Measurements from ENCODE around the gene SLC35A4.

SLC35A4 gene

GRCh38 chr5:140564196-140565023, at the start of gene SLC35A4, which contains the start of gene APBB3:
TSS of gene SLC35A4 (plus strand) at chr5:140564828. CDS start at chr5:140567170, 2,342 bp downstream.
TSS of gene APBB3 (minus strand) at chr5:140564598. CDS start at chr5:140564245, 353 bp downstream.
- no peaks in the 10 kb centered on the region for H3K9me3 Mint-ChIP-seq
- peak within 1 kb of the TSS; percentile 93 for H3K27ac Mint-ChIP-seq
- peaks cover 31% of the 10 kb centered on the region for H3K4me1 Mint-ChIP-seq (ENCODE audit: low read depth)
- H3K4me3 Mint-ChIP-seq = peak within 1 kb of the TSS; percentile 92
- peak; percentile 97 for DNase-seq (ENCODE audit: low spot score)
- H3K36me3 Mint-ChIP-seq (ENCODE audit: low read depth) = peaks cover 37% of the 10 kb centered on the region
- no peaks in the 10 kb centered on the region for H3K27me3 Mint-ChIP-seq (ENCODE audit: low read depth)

GRCh38 chr5:140524003-140524402, 40.6 kb upstream of the SLC35A4 start:
- Mint-ChIP-seq H3K27me3 (ENCODE audit: low read depth) (no peaks in the 10 kb centered on the region), H3K4me3 (no peak overlapping the region), H3K4me1 (ENCODE audit: low read depth) (no peaks in the 10 kb centered on the region), H3K9me3 (peaks cover 4% of the 10 kb centered on the region), H3K36me3 (ENCODE audit: low read depth) (peaks cover 37% of the 10 kb centered on the region), H3K27ac (no peak overlapping the region)
- DNase-seq (ENCODE audit: low spot score) = no peak

- peaks cover under 1% of the 10 kb centered on the region for H3K4me1 Mint-ChIP-seq (ENCODE audit: low read depth)
- H3K36me3 Mint-ChIP-seq (ENCODE audit: low read depth) = peaks cover 53% of the 10 kb centered on the region
- no peak overlapping the region for H3K27ac Mint-ChIP-seq
Measured at GRCh38 chr5:140540227-140540626, 24.4 kb upstream of the SLC35A4 start.

GRCh38 chr5:140542972-140543371, 21.7 kb upstream of the SLC35A4 start:
- H3K4me3 Mint-ChIP-seq = no peak overlapping the region
- no peaks in the 10 kb centered on the region for H3K27me3 Mint-ChIP-seq (ENCODE audit: low read depth)
- DNase-seq (ENCODE audit: low spot score) = no peak
- H3K9me3 Mint-ChIP-seq = no peaks in the 10 kb centered on the region
- peaks cover 36% of the 10 kb centered on the region for H3K36me3 Mint-ChIP-seq (ENCODE audit: low read depth)
- peaks cover 4% of the 10 kb centered on the region for H3K4me1 Mint-ChIP-seq (ENCODE audit: low read depth)
- H3K27ac Mint-ChIP-seq = no peak overlapping the region

More at GRCh38 chr5:140540227-140540626, 24.4 kb upstream of the SLC35A4 start:
- no peaks in the 10 kb centered on the region for H3K27me3 Mint-ChIP-seq (ENCODE audit: low read depth)
- H3K9me3 Mint-ChIP-seq = no peaks in the 10 kb centered on the region
- H3K4me3 Mint-ChIP-seq = no peak overlapping the region
- no peak for DNase-seq (ENCODE audit: low spot score)

- peak overlapping the region; percentile 12 for H3K27ac Mint-ChIP-seq
- no peaks in the 10 kb centered on the region for H3K27me3 Mint-ChIP-seq (ENCODE audit: low read depth)
- no peaks in the 10 kb centered on the region for H3K9me3 Mint-ChIP-seq
- peaks cover 32% of the 10 kb centered on the region for H3K36me3 Mint-ChIP-seq (ENCODE audit: low read depth)
- no peak for DNase-seq (ENCODE audit: low spot score)
- H3K4me3 Mint-ChIP-seq = no peak overlapping the region
- H3K4me1 Mint-ChIP-seq (ENCODE audit: low read depth) = peaks cover 19% of the 10 kb centered on the region
Measured at GRCh38 chr5:140544986-140545385, 19.6 kb upstream of the SLC35A4 start.

GRCh38 chr5:140545606-140546005, 19.0 kb upstream of the SLC35A4 start:
- Mint-ChIP-seq H3K4me3 (no peak overlapping the region), H3K9me3 (no peaks in the 10 kb centered on the region), H3K27me3 (ENCODE audit: low read depth) (no peaks in the 10 kb centered on the region), H3K27ac (no peak overlapping the region), H3K36me3 (ENCODE audit: low read depth) (peaks cover 33% of the 10 kb centered on the region), H3K4me1 (ENCODE audit: low read depth) (peaks cover 23% of the 10 kb centered on the region)
- no peak for DNase-seq (ENCODE audit: low spot score)

GRCh38 chr5:140546851-140547507, 17.6 kb upstream of the SLC35A4 start:
- Mint-ChIP-seq H3K4me1 (ENCODE audit: low read depth) (peaks cover 26% of the 10 kb centered on the region), H3K27me3 (ENCODE audit: low read depth) (no peaks in the 10 kb centered on the region), H3K9me3 (no peaks in the 10 kb centered on the region), H3K27ac (peak overlapping the region; percentile 89), H3K4me3 (peak overlapping the region; percentile 85), H3K36me3 (ENCODE audit: low read depth) (peaks cover 42% of the 10 kb centered on the region)
- DNase-seq (ENCODE audit: low spot score) = no peak

GRCh38 chr5:140547508-140548299, 16.9 kb upstream of the SLC35A4 start, which contains the start of gene EIF4EBP3:
TSS of gene EIF4EBP3 (plus strand) at chr5:140547662. CDS start at chr5:140547738, 76 bp downstream.
- Mint-ChIP-seq H3K9me3 (no peaks in the 10 kb centered on the region), H3K4me3 (peak within 1 kb of the TSS; percentile 85), H3K4me1 (ENCODE audit: low read depth) (peaks cover 26% of the 10 kb centered on the region), H3K27ac (peak within 1 kb of the TSS; percentile 89), H3K27me3 (ENCODE audit: low read depth) (no peaks in the 10 kb centered on the region), H3K36me3 (ENCODE audit: low read depth) (peaks cover 47% of the 10 kb centered on the region)
- DNase-seq (ENCODE audit: low spot score) = peak; percentile 84

- peaks cover 32% of the 10 kb centered on the region for H3K4me1 Mint-ChIP-seq (ENCODE audit: low read depth)
- H3K36me3 Mint-ChIP-seq (ENCODE audit: low read depth) = peaks cover 48% of the 10 kb centered on the region
- no peaks in the 10 kb centered on the region for H3K9me3 Mint-ChIP-seq
- H3K27me3 Mint-ChIP-seq (ENCODE audit: low read depth) = no peaks in the 10 kb centered on the region
- peak overlapping the region; percentile 89 for H3K27ac Mint-ChIP-seq
- peak overlapping the region; percentile 85 for H3K4me3 Mint-ChIP-seq
- no peak for DNase-seq (ENCODE audit: low spot score)
Measured at GRCh38 chr5:140548300-140548688, 16.3 kb upstream of the SLC35A4 start.

- Mint-ChIP-seq H3K27me3 (ENCODE audit: low read depth) (no peaks in the 10 kb centered on the region), H3K36me3 (ENCODE audit: low read depth) (peaks cover 50% of the 10 kb centered on the region), H3K4me1 (ENCODE audit: low read depth) (peaks cover 37% of the 10 kb centered on the region), H3K4me3 (peak overlapping the region; percentile 85), H3K9me3 (no peaks in the 10 kb centered on the region), H3K27ac (peak overlapping the region; percentile 89)
- DNase-seq (ENCODE audit: low spot score) = no peak
Measured at GRCh38 chr5:140548791-140549190, 15.8 kb upstream of the SLC35A4 start.

- peak overlapping the region; percentile 88 for H3K27ac Mint-ChIP-seq
- H3K4me1 Mint-ChIP-seq (ENCODE audit: low read depth) = peaks cover 44% of the 10 kb centered on the region
- no peaks in the 10 kb centered on the region for H3K27me3 Mint-ChIP-seq (ENCODE audit: low read depth)
- no peaks in the 10 kb centered on the region for H3K9me3 Mint-ChIP-seq
- H3K36me3 Mint-ChIP-seq (ENCODE audit: low read depth) = peaks cover 49% of the 10 kb centered on the region
- DNase-seq (ENCODE audit: low spot score) = no peak
- peak overlapping the region; percentile 41 for H3K4me3 Mint-ChIP-seq
Measured at GRCh38 chr5:140549237-140550144, 15.1 kb upstream of the SLC35A4 start.

- H3K9me3 Mint-ChIP-seq = no peaks in the 10 kb centered on the region
- DNase-seq (ENCODE audit: low spot score) = no peak
- H3K27me3 Mint-ChIP-seq (ENCODE audit: low read depth) = no peaks in the 10 kb centered on the region
- peaks cover 51% of the 10 kb centered on the region for H3K4me1 Mint-ChIP-seq (ENCODE audit: low read depth)
- H3K27ac Mint-ChIP-seq = peak overlapping the region; percentile 88
- no peak overlapping the region for H3K4me3 Mint-ChIP-seq
- peaks cover 48% of the 10 kb centered on the region for H3K36me3 Mint-ChIP-seq (ENCODE audit: low read depth)
Measured at GRCh38 chr5:140550147-140551079, 14.2 kb upstream of the SLC35A4 start.

Data from T-helper 2 cell treated with Interferon-gamma antibody and Interleukin-4, amounts not matched to agents 5 μg/mL and 100 μg/mL, for 36 hours (primary cell).